Caco-2 (cell line): ENCODE measurements around the gene LARGE2. TPM values are rescaled to one million over a fixed set of nuclear protein-coding genes. Genes with fewer than 3 reads are reported as not detected.

Experiments
- BruUV-seq: library from RNA; stranded (reverse); fragments of 400-500 nt; replicated peaks from 2 replicates; lab custom pipeline; 2021; lab: Mats Ljungman, UMichigan
- CTCF ChIA-PET: fragments of 300-600 bp; sonication (Branson Sonifier 250); formaldehyde crosslinking; loops from one replicate; lab custom pipeline; 2022; ENCODE audit warnings: antibody characterized with exemption; lab: Charles Lee
- POLR2A ChIA-PET: fragments of 300-600 bp; sonication (Branson Sonifier 250); formaldehyde crosslinking; loops from one replicate; lab custom pipeline; 2022; ENCODE audit warnings: antibody characterized with exemption; lab: Charles Lee
- DNase-seq, 2 experiments: peaks; one replicate each; pipeline versions ENCODE4 v3.0.0 to v3.0.0-alpha.2; 2020 to 2022
- H3K27me3 ChIP-seq: replicated peaks from 2 replicates; pipeline ENCODE4 v1.6.0; 2011; ENCODE audit warnings: low read length; ENCODE audit not compliant: control insufficient read depth, insufficient read depth
- H3K36me3 ChIP-seq: 2 replicates; pipeline ENCODE4 v1.5.1; 2011; ENCODE audit warnings: low read length; ENCODE audit not compliant: control insufficient read depth, insufficient read depth
- H3K4me1 ChIP-seq: fragments of 250-450 bp; sonication (Bioruptor Pico); 2 replicates; pipeline ENCODE4 v1.5.1; 2020; ENCODE audit warnings: mild to moderate bottlenecking
- H3K4me3 ChIP-seq: 2 replicates; pipeline ENCODE4 v1.5.1; 2011; ENCODE audit warnings: low read depth, mild to moderate bottlenecking, control low read depth, low read length
- H3K9me3 ChIP-seq: fragments of 250-450 bp; sonication (Bioruptor Pico); 2 replicates; pipeline ENCODE4 v1.5.1; 2020; ENCODE audit warnings: mild to moderate bottlenecking, moderate library complexity
- H3K27ac Mint-ChIP-seq: one replicate; pipeline ENCODE4 v1.8.0; 2022; ENCODE audit warnings: mixed read lengths; ENCODE audit not compliant: unreplicated experiment
- H3K27me3 Mint-ChIP-seq: one replicate; pipeline ENCODE4 v1.8.0; 2022; ENCODE audit warnings: mixed read lengths; ENCODE audit not compliant: insufficient read depth, unreplicated experiment
- H3K36me3 Mint-ChIP-seq: one replicate; pipeline ENCODE4 v1.8.0; 2022; ENCODE audit warnings: mild to moderate bottlenecking, mixed read lengths; ENCODE audit not compliant: insufficient read depth, unreplicated experiment
- H3K4me1 Mint-ChIP-seq: one replicate; pipeline ENCODE4 v1.8.0; 2022; ENCODE audit warnings: low read depth, mixed read lengths; ENCODE audit not compliant: unreplicated experiment
- H3K4me3 Mint-ChIP-seq: one replicate; pipeline ENCODE4 v1.8.0; 2022; ENCODE audit warnings: mild to moderate bottlenecking, moderate library complexity, mixed read lengths; ENCODE audit not compliant: unreplicated experiment
- H3K9me3 Mint-ChIP-seq: one replicate; pipeline ENCODE4 v1.8.0; 2022; ENCODE audit warnings: mixed read lengths; ENCODE audit not compliant: unreplicated experiment
- CTCF ChIP-seq, 2 experiments: fragments of 200-600 bp in 1 of 2; IDR thresholded peaks; 1 replicate in 1 of 2; 2 replicates in 1 of 2; pipeline versions ENCODE4 v1.5.1 to v1.8.0; 2011 to 2022; ENCODE audit warnings: antibody characterized with exemption in 1 of 2, control low read depth in 1 of 2, inconsistent platforms in 1 of 2, low read depth in 1 of 2, low read length in 1 of 2, mild to moderate bottlenecking in 1 of 2, moderate library complexity in 1 of 2; ENCODE audit not compliant: insufficient read depth in 1 of 2, severe bottlenecking in 1 of 2, unreplicated experiment in 1 of 2
- intact Hi-C: fragments of 100-400 bp; cut with micrococcal nuclease; formaldehyde crosslinking; loops from one replicate; pipeline ENCODE4 v1.10.0; 2022; ENCODE audit not compliant: unreplicated experiment
- total RNA-seq: library from RNA; stranded (reverse); gene quantifications from 2 replicates; pipeline ENCODE4 v1.2.3, GENCODE V29; 2022

The LARGE2 gene
- total RNA-seq, 1 experiment from 2014 or later = 67.4 TPM

- Mint-ChIP-seq H3K27me3 (no peaks in the 10 kb centered on the region), H3K27ac (no peak overlapping the region), H3K36me3 (no peaks in the 10 kb centered on the region), H3K4me3 (no peak overlapping the region), H3K4me1 (peaks cover 13% of the 10 kb centered on the region), H3K9me3 (no peaks in the 10 kb centered on the region)
- no peaks in the 10 kb centered on the region for H3K9me3 ChIP-seq
- peaks cover 22% of the 10 kb centered on the region for H3K4me1 ChIP-seq
- intact Hi-C loops = no loop called here
- BruUV-seq = no TSS peak
- ChIA-PET CTCF (interaction anchor here (0.9 kb wide), 1 partner anchor 33 kb away, joined by 5 read pairs; no protein-coding TSS in a partner anchor), POLR2A (no interaction called here)
- no peaks in the 10 kb centered on the region for H3K36me3 ChIP-seq
- H3K27me3 ChIP-seq = no peaks in the 10 kb centered on the region
- DNase-seq = no peak
- no peak for TF ChIP-seq CTCF (IDR thresholded peaks at IDR 0.05; ENCODE audit: insufficient read depth in 1 of 2, low read depth in 1 of 2, low read length in 1 of 2, severe bottlenecking in 1 of 2, unreplicated experiment in 1 of 2)
- H3K4me3 ChIP-seq = no peak overlapping the region
Measured at GRCh38 chr11:45973601-45974000, 51.1 kb downstream of the LARGE2 start.

GRCh38 chr11:45974806-45975205 lies 52.4 kb downstream of the LARGE2 start:
- H3K4me1 Mint-ChIP-seq = peaks cover 1% of the 10 kb centered on the region
- H3K36me3 ChIP-seq = no peaks in the 10 kb centered on the region
- no peaks in the 10 kb centered on the region for H3K9me3 ChIP-seq
- no peak overlapping the region for H3K4me3 ChIP-seq
- POLR2A ChIA-PET = no interaction called here
- no peak overlapping the region for H3K4me3 Mint-ChIP-seq
- H3K9me3 Mint-ChIP-seq = no peaks in the 10 kb centered on the region
- no peak for DNase-seq
- TF ChIP-seq CTCF (IDR thresholded peaks at IDR 0.05; ENCODE audit: insufficient read depth in 1 of 2, low read depth in 1 of 2, low read length in 1 of 2, severe bottlenecking in 1 of 2, unreplicated experiment in 1 of 2) = no peak
- H3K36me3 Mint-ChIP-seq = no peaks in the 10 kb centered on the region
- H3K27me3 Mint-ChIP-seq = no peaks in the 10 kb centered on the region
- intact Hi-C loops = no loop called here
- peaks cover 12% of the 10 kb centered on the region for H3K4me1 ChIP-seq
- no TSS peak for BruUV-seq
- H3K27me3 ChIP-seq = no peaks in the 10 kb centered on the region
- CTCF ChIA-PET = no interaction called here
- no peak overlapping the region for H3K27ac Mint-ChIP-seq

Other genes starting within 250 kb of the LARGE2 start
- gene SLC35C1, start 117.5 kb upstream of the LARGE2 start, total RNA-seq = 14.0 and 15.1 TPM in 2 replicates
- gene CRY2, start 75.2 kb upstream of the LARGE2 start, total RNA-seq = 28.5 and 31.6 TPM in 2 replicates
- 8.2 and 8.5 TPM in 2 replicates for gene MAPK8IP1, start 37.0 kb upstream of the LARGE2 start, total RNA-seq
- gene FREY1, start 15.4 kb upstream of the LARGE2 start, total RNA-seq = 1.2 and 1.3 TPM in 2 replicates
- gene PEX16, start 4.8 kb upstream of the LARGE2 start, total RNA-seq = 41.4 and 45.8 TPM in 2 replicates
- 20.0 and 21.8 TPM in 2 replicates for gene PHF21A, start 198.8 kb downstream of the LARGE2 start, total RNA-seq